Calu3 (cell line): ENCODE results near the gene NABP1. TPM values are rescaled to one million over a fixed set of nuclear protein-coding genes. Genes with fewer than 3 reads are reported as not detected.

Experiments
- BruUV-seq: library from RNA; stranded (reverse); fragments of 400-500 nt; replicated peaks from 2 replicates; lab custom pipeline; 2021; lab: Mats Ljungman, UMichigan
- CTCF ChIA-PET: fragments of 300-600 bp; sonication (Branson Sonifier 250); formaldehyde crosslinking; loops from one replicate; lab custom pipeline; 2022; ENCODE audit warnings: antibody characterized with exemption; lab: Charles Lee
- DNase-seq: peaks from one replicate; pipeline ENCODE4 v3.0.0; 2022
- H3K27ac Mint-ChIP-seq: one replicate; pipeline ENCODE4 v1.8.0; 2022; ENCODE audit warnings: mixed read lengths; ENCODE audit not compliant: unreplicated experiment
- H3K27me3 Mint-ChIP-seq: one replicate; pipeline ENCODE4 v1.8.0; 2022; ENCODE audit warnings: mixed read lengths; ENCODE audit not compliant: unreplicated experiment
- H3K36me3 Mint-ChIP-seq: one replicate; pipeline ENCODE4 v1.8.0; 2022; ENCODE audit warnings: mild to moderate bottlenecking, moderate library complexity, mixed read lengths; ENCODE audit not compliant: insufficient read depth, unreplicated experiment
- H3K4me1 Mint-ChIP-seq: one replicate; pipeline ENCODE4 v1.8.0; 2022; ENCODE audit warnings: mild to moderate bottlenecking, low read depth, mixed read lengths; ENCODE audit not compliant: unreplicated experiment
- H3K4me3 Mint-ChIP-seq: one replicate; pipeline ENCODE4 v1.8.0; 2022; ENCODE audit warnings: mild to moderate bottlenecking, low read depth, moderate library complexity, mixed read lengths; ENCODE audit not compliant: unreplicated experiment
- H3K9me3 Mint-ChIP-seq: one replicate; pipeline ENCODE4 v1.8.0; 2022; ENCODE audit warnings: low read depth, mixed read lengths; ENCODE audit not compliant: unreplicated experiment
- intact Hi-C: fragments of 100-400 bp; cut with micrococcal nuclease; formaldehyde crosslinking; loops from one replicate; pipeline ENCODE4 v1.10.0; 2022; ENCODE audit not compliant: unreplicated experiment
- total RNA-seq: library from RNA; stranded (reverse); gene quantifications from 2 replicates; pipeline ENCODE4 v1.2.3, GENCODE V29; 2022
- TF ChIP-seq, protein P1 (sequence below): fragments of 200-600 bp; IDR thresholded peaks from one replicate; pipeline ENCODE4 v1.8.0; 2022; ENCODE audit warnings: antibody characterized with exemption; ENCODE audit not compliant: unreplicated experiment

Gene NABP1
- total RNA-seq, 1 experiment from 2014 or later: 71.8 TPM

DNA sequence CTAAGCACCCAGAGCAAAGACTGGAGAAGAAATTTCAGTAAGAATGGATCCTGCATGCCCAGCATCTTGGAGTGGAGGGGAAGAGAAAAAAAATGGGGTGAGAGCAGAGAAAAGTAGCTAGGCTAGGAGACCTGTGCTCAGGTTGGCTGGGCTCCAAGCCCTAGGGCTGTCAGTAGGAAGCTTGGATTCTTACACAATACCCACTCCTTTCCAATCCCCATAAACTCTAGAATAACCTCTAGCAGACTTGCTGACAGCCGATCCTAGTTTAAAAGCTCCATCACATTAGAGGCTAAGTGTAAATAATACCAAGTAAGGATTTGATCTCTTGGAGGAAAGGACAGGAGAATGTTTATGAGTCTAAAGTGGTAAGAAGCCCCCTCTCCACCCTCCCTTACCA lies 46.2 kb upstream of the NABP1 start:
- Mint-ChIP-seq H3K36me3 (peaks cover 6% of the 10 kb centered on the region), H3K4me3 (no peak overlapping the region), H3K27ac (no peak overlapping the region), H3K9me3 (no peaks in the 10 kb centered on the region), H3K27me3 (no peaks in the 10 kb centered on the region), H3K4me1 (peaks cover 56% of the 10 kb centered on the region)
- TF ChIP-seq, protein P1, sequence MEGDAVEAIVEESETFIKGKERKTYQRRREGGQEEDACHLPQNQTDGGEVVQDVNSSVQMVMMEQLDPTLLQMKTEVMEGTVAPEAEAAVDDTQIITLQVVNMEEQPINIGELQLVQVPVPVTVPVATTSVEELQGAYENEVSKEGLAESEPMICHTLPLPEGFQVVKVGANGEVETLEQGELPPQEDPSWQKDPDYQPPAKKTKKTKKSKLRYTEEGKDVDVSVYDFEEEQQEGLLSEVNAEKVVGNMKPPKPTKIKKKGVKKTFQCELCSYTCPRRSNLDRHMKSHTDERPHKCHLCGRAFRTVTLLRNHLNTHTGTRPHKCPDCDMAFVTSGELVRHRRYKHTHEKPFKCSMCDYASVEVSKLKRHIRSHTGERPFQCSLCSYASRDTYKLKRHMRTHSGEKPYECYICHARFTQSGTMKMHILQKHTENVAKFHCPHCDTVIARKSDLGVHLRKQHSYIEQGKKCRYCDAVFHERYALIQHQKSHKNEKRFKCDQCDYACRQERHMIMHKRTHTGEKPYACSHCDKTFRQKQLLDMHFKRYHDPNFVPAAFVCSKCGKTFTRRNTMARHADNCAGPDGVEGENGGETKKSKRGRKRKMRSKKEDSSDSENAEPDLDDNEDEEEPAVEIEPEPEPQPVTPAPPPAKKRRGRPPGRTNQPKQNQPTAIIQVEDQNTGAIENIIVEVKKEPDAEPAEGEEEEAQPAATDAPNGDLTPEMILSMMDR: no peak
- no TSS peak for BruUV-seq
- CTCF ChIA-PET: interaction anchor here (0.6 kb wide), 1 partner anchor 265 kb away, joined by 3 read pairs; no protein-coding TSS in a partner anchor
- intact Hi-C loops: no loop called here
- peak; percentile 64 for DNase-seq

- intact Hi-C loops: no loop called here
- BruUV-seq: no TSS peak
- no peak overlapping the region for H3K4me3 Mint-ChIP-seq
- H3K9me3 Mint-ChIP-seq: no peaks in the 10 kb centered on the region
- CTCF ChIA-PET: no interaction called here
- TF ChIP-seq, protein P1: no peak
- peaks cover 6% of the 10 kb centered on the region for H3K36me3 Mint-ChIP-seq
- DNase-seq: no peak
- H3K4me1 Mint-ChIP-seq: peaks cover 56% of the 10 kb centered on the region
- H3K27me3 Mint-ChIP-seq: no peaks in the 10 kb centered on the region
- no peak overlapping the region for H3K27ac Mint-ChIP-seq
Measured at GRCh38 chr2:191632426-191632825, 45.5 kb upstream of the NABP1 start.

DNA sequence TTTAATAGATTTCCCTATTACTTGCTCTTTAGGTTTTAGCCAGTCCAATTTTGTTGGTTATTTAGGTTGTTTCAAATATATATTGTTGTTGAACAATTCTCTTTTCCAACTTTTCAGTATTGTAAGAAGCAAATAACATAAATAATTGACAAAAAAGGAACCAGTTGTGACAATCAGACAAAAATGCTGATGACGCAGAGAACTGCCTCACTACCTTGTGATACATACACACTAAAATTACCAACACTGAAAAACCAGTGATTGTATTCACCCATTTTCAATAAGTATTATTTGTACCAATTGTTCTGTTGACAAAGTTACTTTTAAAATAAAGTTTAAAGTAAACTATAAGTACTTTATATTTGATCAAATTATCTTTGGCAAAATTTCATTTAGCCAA lies 43.1 kb upstream of the NABP1 start:
- DNase-seq: no peak
- Mint-ChIP-seq H3K4me3 (no peak overlapping the region), H3K36me3 (peaks cover 6% of the 10 kb centered on the region), H3K4me1 (peaks cover 53% of the 10 kb centered on the region), H3K27ac (peak overlapping the region; percentile 76), H3K27me3 (no peaks in the 10 kb centered on the region), H3K9me3 (no peaks in the 10 kb centered on the region)
- no TSS peak for BruUV-seq
- intact Hi-C loops: loop anchor here (1.0 to 5.0 kb wide), 2 partner anchors 44 to 62 kb away; partner anchors contain the start of gene NABP1
- CTCF ChIA-PET: no interaction called here
- TF ChIP-seq, protein P1: no peak

- CTCF ChIA-PET: interaction anchor here (1.0 kb wide), 1 partner anchor 16 kb away, joined by 3 read pairs; no protein-coding TSS in a partner anchor
- no peak for DNase-seq
Measured at GRCh38 chr2:191635333-191636234, 42.4 kb upstream of the NABP1 start.

More at GRCh38 chr2:191635333-191636234, 42.4 kb upstream of the NABP1 start:
- no TSS peak for BruUV-seq
- Mint-ChIP-seq H3K9me3 (no peaks in the 10 kb centered on the region), H3K36me3 (peaks cover 6% of the 10 kb centered on the region), H3K4me3 (no peak overlapping the region), H3K27me3 (no peaks in the 10 kb centered on the region), H3K4me1 (peaks cover 57% of the 10 kb centered on the region), H3K27ac (peak overlapping the region; percentile 76)
- intact Hi-C loops: loop anchor here (1.0 to 5.0 kb wide), 2 partner anchors 43 to 63 kb away; partner anchors contain the start of gene NABP1
- TF ChIP-seq, protein P1: no peak
